ENCODE results near the gene DPT.
A peak's percentile ranks its signal among the peaks of the same experiment; 100 is the strongest.

Gene DPT

DNA sequence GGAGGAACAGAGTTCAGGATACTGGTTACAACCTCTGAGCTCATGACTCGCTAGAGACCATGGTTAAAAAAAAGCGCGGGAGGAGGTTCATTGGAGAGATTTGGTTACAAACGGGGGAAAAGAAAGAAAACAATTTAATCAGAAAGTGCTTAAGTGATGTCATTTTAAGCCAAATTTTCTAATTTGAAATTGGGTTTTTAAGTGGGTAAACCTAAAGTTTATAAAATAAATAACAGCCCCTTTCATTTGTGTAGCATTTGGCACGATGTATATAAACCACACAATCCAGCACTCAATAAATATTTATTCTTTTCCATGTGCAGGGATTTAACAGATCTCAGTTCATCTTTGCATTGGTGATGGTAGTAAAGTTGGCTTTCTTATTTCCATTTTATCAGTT lies 7.0 kb upstream of the DPT start:
- H3K36me3 ChIP-seq (ENCODE audit: control insufficient read depth in 2 of 2, insufficient read depth in 2 of 2, low read length in 2 of 2), result no peaks in the 10 kb centered on the region
- no peaks in the 10 kb centered on the region for H3K9me3 ChIP-seq (ENCODE audit: control insufficient read depth in 2 of 2, low read length in 2 of 2)
- no peak overlapping the region for H3K9ac ChIP-seq (ENCODE audit: low read length in 2 of 2)
- H3K4me1 ChIP-seq (ENCODE audit: control insufficient read depth, insufficient read depth, low read length), result peaks cover 28% of the 10 kb centered on the region
- H3K4me3 ChIP-seq (ENCODE audit: low read length in 2 of 2), result no peak overlapping the region
- H3K27ac ChIP-seq (ENCODE audit: low read length), result no peak overlapping the region
- no peaks in the 10 kb centered on the region for H3K27me3 ChIP-seq (ENCODE audit: control insufficient read depth in 1 of 2, insufficient read depth in 2 of 2, low read length in 2 of 2)

DNA sequence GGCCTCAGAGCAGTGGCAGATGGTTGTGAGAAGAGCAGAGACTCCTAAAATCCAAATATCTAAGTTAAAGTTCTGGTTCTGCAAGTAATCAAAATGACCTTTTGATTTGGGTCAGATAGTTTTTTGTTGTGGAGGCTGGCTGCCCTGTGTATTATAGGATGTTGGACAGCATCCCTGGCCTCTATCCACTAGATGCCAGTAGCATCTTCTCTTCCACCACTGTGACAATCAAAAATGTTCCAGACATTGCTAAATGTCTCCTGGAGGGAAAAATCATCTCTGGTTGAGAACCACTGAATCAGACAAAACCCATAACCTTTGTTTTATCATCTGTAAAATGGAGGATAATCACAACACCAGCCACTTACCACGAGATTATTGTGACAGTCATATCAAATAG lies 5.9 kb upstream of the DPT start:
- Histone ChIP-seq H3K9ac (ENCODE audit: low read length in 2 of 2) (no peak overlapping the region), H3K27me3 (ENCODE audit: control insufficient read depth in 1 of 2, insufficient read depth in 2 of 2, low read length in 2 of 2) (no peaks in the 10 kb centered on the region), H3K9me3 (ENCODE audit: control insufficient read depth in 2 of 2, low read length in 2 of 2) (no peaks in the 10 kb centered on the region), H3K4me3 (ENCODE audit: low read length in 2 of 2) (no peak overlapping the region), H3K27ac (ENCODE audit: low read length) (no peak overlapping the region), H3K4me1 (ENCODE audit: control insufficient read depth, insufficient read depth, low read length) (peaks cover 28% of the 10 kb centered on the region), H3K36me3 (ENCODE audit: control insufficient read depth in 2 of 2, insufficient read depth in 2 of 2, low read length in 2 of 2) (no peaks in the 10 kb centered on the region)

DNA sequence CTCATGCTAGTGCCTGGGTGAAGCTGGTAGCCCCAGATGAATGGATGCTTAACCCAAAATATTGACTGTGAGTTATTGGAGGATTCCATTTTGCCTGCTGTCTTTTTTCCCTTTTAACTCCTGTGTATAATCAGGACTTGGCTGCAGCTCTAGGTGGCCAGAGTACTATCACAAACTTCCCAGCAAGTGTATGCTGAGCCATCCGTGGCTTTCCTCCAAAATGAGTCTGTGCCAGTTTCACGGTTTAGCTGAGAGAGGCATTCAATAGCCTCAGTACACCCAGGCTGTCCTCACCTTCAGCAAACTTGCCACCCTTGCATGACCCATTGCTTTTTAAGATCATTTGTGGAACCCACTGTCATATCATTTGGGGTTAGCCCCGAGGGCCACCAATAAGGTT lies 5.3 kb upstream of the DPT start:
- Histone ChIP-seq H3K4me1 (ENCODE audit: control insufficient read depth, insufficient read depth, low read length) (peaks cover 28% of the 10 kb centered on the region), H3K4me3 (ENCODE audit: low read length in 2 of 2) (no peak overlapping the region), H3K9me3 (ENCODE audit: control insufficient read depth in 2 of 2, low read length in 2 of 2) (no peaks in the 10 kb centered on the region), H3K36me3 (ENCODE audit: control insufficient read depth in 2 of 2, insufficient read depth in 2 of 2, low read length in 2 of 2) (no peaks in the 10 kb centered on the region), H3K27ac (ENCODE audit: low read length) (no peak overlapping the region), H3K9ac (ENCODE audit: low read length in 2 of 2) (no peak overlapping the region), H3K27me3 (ENCODE audit: control insufficient read depth in 1 of 2, insufficient read depth in 2 of 2, low read length in 2 of 2) (no peaks in the 10 kb centered on the region)

DNA sequence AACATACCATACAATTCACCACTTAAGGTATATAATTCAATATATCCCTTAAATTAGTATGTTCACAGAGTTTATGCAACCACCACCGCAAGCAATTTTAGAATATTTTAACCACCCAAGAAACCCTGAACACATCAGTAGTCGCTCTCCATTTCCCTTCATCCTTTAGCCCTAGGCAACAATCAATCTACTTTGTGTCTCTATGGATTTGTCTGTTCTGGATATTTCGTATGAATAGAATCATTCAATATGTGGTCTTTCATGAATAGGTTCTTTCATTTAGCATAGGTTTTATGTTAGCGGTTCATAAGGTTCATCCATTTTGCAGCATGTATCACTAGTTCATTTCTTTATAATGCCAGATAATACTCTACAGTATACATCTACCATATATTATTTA lies 4.2 kb upstream of the DPT start:
- Histone ChIP-seq H3K9ac (ENCODE audit: low read length in 2 of 2) (no peak overlapping the region), H3K36me3 (ENCODE audit: control insufficient read depth in 2 of 2, insufficient read depth in 2 of 2, low read length in 2 of 2) (no peaks in the 10 kb centered on the region), H3K4me3 (ENCODE audit: low read length in 2 of 2) (no peak overlapping the region), H3K27ac (ENCODE audit: low read length) (no peak overlapping the region), H3K9me3 (ENCODE audit: control insufficient read depth in 2 of 2, low read length in 2 of 2) (no peaks in the 10 kb centered on the region), H3K27me3 (ENCODE audit: control insufficient read depth in 1 of 2, insufficient read depth in 2 of 2, low read length in 2 of 2) (no peaks in the 10 kb centered on the region), H3K4me1 (ENCODE audit: control insufficient read depth, insufficient read depth, low read length) (peaks cover 20% of the 10 kb centered on the region)

GRCh38 chr1:168732736-168733135 lies 3.7 kb upstream of the DPT start:
- Histone ChIP-seq H3K4me3 (ENCODE audit: low read length in 2 of 2) (no peak overlapping the region), H3K36me3 (ENCODE audit: control insufficient read depth in 2 of 2, insufficient read depth in 2 of 2, low read length in 2 of 2) (no peaks in the 10 kb centered on the region), H3K27ac (ENCODE audit: low read length) (no peak overlapping the region), H3K4me1 (ENCODE audit: control insufficient read depth, insufficient read depth, low read length) (peaks cover 15% of the 10 kb centered on the region), H3K9me3 (ENCODE audit: control insufficient read depth in 2 of 2, low read length in 2 of 2) (no peaks in the 10 kb centered on the region), H3K27me3 (ENCODE audit: control insufficient read depth in 1 of 2, insufficient read depth in 2 of 2, low read length in 2 of 2) (no peaks in the 10 kb centered on the region), H3K9ac (ENCODE audit: low read length in 2 of 2) (no peak overlapping the region)

- Histone ChIP-seq H3K4me1 (ENCODE audit: control insufficient read depth, insufficient read depth, low read length) (peaks cover 8% of the 10 kb centered on the region), H3K9ac (ENCODE audit: low read length in 2 of 2) (no peak overlapping the region), H3K27me3 (ENCODE audit: control insufficient read depth in 1 of 2, insufficient read depth in 2 of 2, low read length in 2 of 2) (no peaks in the 10 kb centered on the region), H3K27ac (ENCODE audit: low read length) (no peak overlapping the region), H3K9me3 (ENCODE audit: control insufficient read depth in 2 of 2, low read length in 2 of 2) (no peaks in the 10 kb centered on the region), H3K4me3 (ENCODE audit: low read length in 2 of 2) (no peak overlapping the region), H3K36me3 (ENCODE audit: control insufficient read depth in 2 of 2, insufficient read depth in 2 of 2, low read length in 2 of 2) (no peaks in the 10 kb centered on the region)
Measured at GRCh38 chr1:168731244-168731953, 2.4 kb upstream of the DPT start.

DNA sequence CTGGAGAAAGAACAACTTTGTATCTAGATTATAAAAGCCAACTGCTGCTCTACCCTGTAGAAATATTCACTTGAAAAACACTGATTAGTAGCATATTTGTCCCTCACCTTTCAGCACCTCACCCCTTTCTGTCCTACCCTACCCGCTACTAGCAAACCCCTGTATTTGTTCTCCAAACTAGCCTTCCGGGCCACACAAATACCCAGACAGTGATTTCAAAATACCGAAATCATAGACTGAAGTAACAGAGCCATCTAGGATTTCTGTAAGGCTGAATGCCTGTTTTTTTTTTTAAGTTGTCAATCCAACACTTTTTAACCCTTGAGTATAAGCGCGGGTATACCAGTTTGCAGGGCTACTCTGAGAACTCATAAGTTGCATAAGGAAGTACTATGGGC lies 398 bp upstream of the DPT start:
- no peak overlapping the region for H3K27ac ChIP-seq (ENCODE audit: low read length)

GRCh38 chr1:168726719-168727118 lies 2.3 kb downstream of the DPT start:
- Histone ChIP-seq H3K9ac (ENCODE audit: low read length in 2 of 2) (peak overlapping the region in 1 of 2 donors; percentile 43), H3K27ac (ENCODE audit: low read length) (peak overlapping the region; percentile 11), H3K36me3 (ENCODE audit: control insufficient read depth in 2 of 2, insufficient read depth in 2 of 2, low read length in 2 of 2) (no peaks in the 10 kb centered on the region), H3K4me1 (ENCODE audit: control insufficient read depth, insufficient read depth, low read length) (peaks cover 2% of the 10 kb centered on the region), H3K4me3 (ENCODE audit: low read length in 2 of 2) (peak overlapping the region; percentile 34 to 70), H3K9me3 (ENCODE audit: control insufficient read depth in 2 of 2, low read length in 2 of 2) (no peaks in the 10 kb centered on the region), H3K27me3 (ENCODE audit: control insufficient read depth in 1 of 2, insufficient read depth in 2 of 2, low read length in 2 of 2) (no peaks in the 10 kb centered on the region)

More for the DNA sequence above, 398 bp upstream of the DPT start:
- Histone ChIP-seq H3K36me3 (ENCODE audit: control insufficient read depth in 2 of 2, insufficient read depth in 2 of 2, low read length in 2 of 2) (no peaks in the 10 kb centered on the region), H3K4me1 (ENCODE audit: control insufficient read depth, insufficient read depth, low read length) (peaks cover 5% of the 10 kb centered on the region), H3K9me3 (ENCODE audit: control insufficient read depth in 2 of 2, low read length in 2 of 2) (no peaks in the 10 kb centered on the region), H3K27me3 (ENCODE audit: control insufficient read depth in 1 of 2, insufficient read depth in 2 of 2, low read length in 2 of 2) (no peaks in the 10 kb centered on the region), H3K4me3 (ENCODE audit: low read length in 2 of 2) (no peak overlapping the region), H3K9ac (ENCODE audit: low read length in 2 of 2) (no peak overlapping the region)

- H3K9ac ChIP-seq (ENCODE audit: low read length in 2 of 2), result peak overlapping the region in 1 of 2 donors; percentile 43
- H3K36me3 ChIP-seq (ENCODE audit: control insufficient read depth in 2 of 2, insufficient read depth in 2 of 2, low read length in 2 of 2), result no peaks in the 10 kb centered on the region
- peak overlapping the region; percentile 34 to 70 for H3K4me3 ChIP-seq (ENCODE audit: low read length in 2 of 2)
- no peaks in the 10 kb centered on the region for H3K27me3 ChIP-seq (ENCODE audit: control insufficient read depth in 1 of 2, insufficient read depth in 2 of 2, low read length in 2 of 2)
- H3K4me1 ChIP-seq (ENCODE audit: control insufficient read depth, insufficient read depth, low read length), result peaks cover 2% of the 10 kb centered on the region
- peak overlapping the region; percentile 11 for H3K27ac ChIP-seq (ENCODE audit: low read length)
- no peaks in the 10 kb centered on the region for H3K9me3 ChIP-seq (ENCODE audit: control insufficient read depth in 2 of 2, low read length in 2 of 2)
Measured at GRCh38 chr1:168726281-168726680, 2.7 kb downstream of the DPT start.

GRCh38 chr1:168725831-168726230 lies 3.2 kb downstream of the DPT start:
- H3K9ac ChIP-seq (ENCODE audit: low read length in 2 of 2), result no peak overlapping the region
- H3K4me1 ChIP-seq (ENCODE audit: control insufficient read depth, insufficient read depth, low read length), result peaks cover 2% of the 10 kb centered on the region
- H3K4me3 ChIP-seq (ENCODE audit: low read length in 2 of 2), result peak overlapping the region in 1 of 2 donors; percentile 49
- no peaks in the 10 kb centered on the region for H3K9me3 ChIP-seq (ENCODE audit: control insufficient read depth in 2 of 2, low read length in 2 of 2)
- H3K36me3 ChIP-seq (ENCODE audit: control insufficient read depth in 2 of 2, insufficient read depth in 2 of 2, low read length in 2 of 2), result no peaks in the 10 kb centered on the region
- H3K27me3 ChIP-seq (ENCODE audit: control insufficient read depth in 1 of 2, insufficient read depth in 2 of 2, low read length in 2 of 2), result no peaks in the 10 kb centered on the region
- H3K27ac ChIP-seq (ENCODE audit: low read length), result no peak overlapping the region

DNA sequence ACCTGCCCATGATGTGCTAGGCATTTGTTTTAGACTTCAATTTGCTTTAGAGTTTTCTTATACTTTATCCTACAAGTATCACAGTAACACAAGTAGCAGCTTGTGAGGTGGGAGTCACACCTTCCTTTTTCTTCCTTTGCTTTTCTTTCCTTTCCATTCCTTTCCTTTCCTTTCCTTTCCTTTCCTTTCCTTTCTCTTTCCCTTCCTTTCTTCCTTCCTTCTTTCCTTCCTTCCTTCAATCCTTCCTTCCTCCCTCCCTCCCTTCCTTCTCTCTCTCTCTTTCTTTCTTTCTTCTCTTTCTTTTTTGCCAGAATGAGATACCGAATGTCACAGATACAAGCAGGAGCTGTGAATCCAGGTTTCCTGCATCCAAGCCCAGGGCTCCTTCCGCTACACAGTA lies 3.9 kb downstream of the DPT start:
- H3K27me3 ChIP-seq (ENCODE audit: control insufficient read depth in 1 of 2, insufficient read depth in 2 of 2, low read length in 2 of 2), result no peaks in the 10 kb centered on the region
- H3K9me3 ChIP-seq (ENCODE audit: control insufficient read depth in 2 of 2, low read length in 2 of 2), result no peaks in the 10 kb centered on the region
- H3K9ac ChIP-seq (ENCODE audit: low read length in 2 of 2), result no peak overlapping the region
- no peak overlapping the region for H3K27ac ChIP-seq (ENCODE audit: low read length)
- peaks cover 2% of the 10 kb centered on the region for H3K4me1 ChIP-seq (ENCODE audit: control insufficient read depth, insufficient read depth, low read length)
- no peaks in the 10 kb centered on the region for H3K36me3 ChIP-seq (ENCODE audit: control insufficient read depth in 2 of 2, insufficient read depth in 2 of 2, low read length in 2 of 2)
- peak overlapping the region in 1 of 2 donors; percentile 49 for H3K4me3 ChIP-seq (ENCODE audit: low read length in 2 of 2)

All from stomach smooth muscle (tissue), 2 donors.